GM12878 (cell line): ENCODE results near the gene PJA1. TPM values are rescaled to one million over a fixed set of nuclear protein-coding genes. Genes with fewer than 3 reads are reported as not detected.

Experiments
- ATAC-seq: fragments of 200-7000 bp; cut with Tn5 transposase; 3 replicates; pipeline ENCODE4 v1.9.1; 2020; ENCODE audit warnings: mild to moderate bottlenecking, moderate library complexity
- BruUV-seq: library from RNA; stranded (reverse); fragments of 400-500 nt; replicated peaks from 2 replicates; lab custom pipeline; 2021; lab: Mats Ljungman, UMichigan
- CTCF ChIA-PET: fragments of 300-600 bp; sonication (Branson Sonifier 250); formaldehyde crosslinking; extraction: SDS; loops from one replicate; lab custom pipeline; 2021; ENCODE audit warnings: inconsistent platforms; lab: Yijun Ruan, JAX
- POLR2A ChIA-PET: fragments of 350-600 bp; formaldehyde crosslinking; extraction: SDS; loops from one replicate; lab custom pipeline; 2021; ENCODE audit warnings: inconsistent platforms; lab: Charles Lee
- RAD21 ChIA-PET: fragments of 300-600 bp; sonication (Branson Sonifier 250); formaldehyde crosslinking; loops from one replicate; lab custom pipeline; 2023; ENCODE audit warnings: antibody characterized with exemption; ENCODE audit not compliant: unreplicated experiment; lab: Charles Lee
- SMC1A ChIA-PET: fragments of 300-600 bp; sonication (Branson Sonifier 250); formaldehyde crosslinking; loops from one replicate; lab custom pipeline; 2023; ENCODE audit not compliant: unreplicated experiment, uncharacterized antibody; lab: Charles Lee
- DNase-seq: peaks from one replicate; pipeline ENCODE4 v3.0.0-alpha.2; 2011; ENCODE audit warnings: low read depth, low spot score
- FAIRE-seq: peaks from 3 replicates; lab custom pipeline; 2011; peaks lifted over from hg19 to GRCh38; lab: Jason Lieb, UNC
- H2AFZ ChIP-seq: 2 replicates; pipeline ENCODE4 v1.6.0; 2011; ENCODE audit warnings: low read depth, low read length, control low read depth; ENCODE audit not compliant: control insufficient read depth
- H3K27ac ChIP-seq: 2 replicates; pipeline ENCODE4 v1.5.1; 2011; ENCODE audit warnings: control low read depth; ENCODE audit not compliant: control insufficient read depth, insufficient read depth
- H3K27me3 ChIP-seq, 2 experiments: replicated peaks in 1 of 2; 2 replicates each; pipeline versions ENCODE4 v1.6.0 to v1.6.1; 2011; ENCODE audit warnings: low read length in 1 of 2; ENCODE audit not compliant: control insufficient read depth in 2 of 2, insufficient read depth in 2 of 2
- H3K36me3 ChIP-seq, 2 experiments: 2 replicates each; pipeline ENCODE4 v1.5.1; 2011; ENCODE audit warnings: low read length in 1 of 2; ENCODE audit not compliant: control insufficient read depth in 2 of 2, insufficient read depth in 2 of 2
- H3K4me1 ChIP-seq: 2 replicates; pipeline ENCODE4 v1.6.1; 2011; ENCODE audit warnings: mild to moderate bottlenecking, low read length, moderate library complexity, mixed read lengths; ENCODE audit not compliant: control insufficient read depth, insufficient read depth
- H3K4me2 ChIP-seq: 2 replicates; pipeline ENCODE4 v1.6.0; 2011; ENCODE audit warnings: control low read depth; ENCODE audit not compliant: control insufficient read depth, insufficient read depth
- H3K4me3 ChIP-seq: fragments of 200-600 bp; sonication (generic); 2 replicates; pipeline ENCODE4 v1.5.1; 2016
- H3K79me2 ChIP-seq: 2 replicates; pipeline ENCODE4 v1.6.0; 2011; ENCODE audit warnings: low read length; ENCODE audit not compliant: control insufficient read depth, insufficient read depth
- H3K9ac ChIP-seq: 2 replicates; pipeline ENCODE4 v1.8.0; 2011; ENCODE audit warnings: low read length, control low read depth, mixed read lengths; ENCODE audit not compliant: control insufficient read depth, insufficient read depth
- H3K9me3 ChIP-seq: replicated peaks from 3 replicates; pipeline ENCODE4 v1.5.1; 2011; ENCODE audit warnings: mild to moderate bottlenecking, low read length; ENCODE audit not compliant: control insufficient read depth, insufficient read depth
- H4K20me1 ChIP-seq: 2 replicates; pipeline ENCODE4 v1.6.0; 2011; ENCODE audit not compliant: control insufficient read depth, insufficient read depth
- BCLAF1 ChIP-seq: fragments of 450-650 bp; IDR thresholded peaks from 2 replicates; pipeline ENCODE4 v1.6.1; 2017; ENCODE audit warnings: antibody characterized with exemption, mild to moderate bottlenecking, moderate library complexity
- CEBPB ChIP-seq, 2 experiments: fragments of 150-350 bp in 1 of 2; IDR thresholded peaks; 2 replicates each; pipeline ENCODE4 v1.6.1; 2012 to 2014; ENCODE audit warnings: low read depth in 2 of 2, low read length in 2 of 2, borderline replicate concordance in 1 of 2, inconsistent platforms in 1 of 2
- CHD4 ChIP-seq: fragments of 200-600 bp; sonication (generic); IDR thresholded peaks from 2 replicates; pipeline ENCODE4 v1.6.1; 2016; ENCODE audit warnings: mild to moderate bottlenecking
- E2F8 ChIP-seq: fragments of 450-650 bp; IDR thresholded peaks from 2 replicates; pipeline ENCODE4 v1.6.1; 2018; ENCODE audit warnings: mild to moderate bottlenecking, low read depth, moderate library complexity; ENCODE audit not compliant: partially characterized antibody
- EP300 ChIP-seq, 2 experiments: fragments of 150-350 bp in 1 of 2; IDR thresholded peaks; 2 replicates each; pipeline ENCODE4 v1.6.1; 2011 to 2012; ENCODE audit warnings: low read depth in 2 of 2, low read length in 2 of 2, borderline replicate concordance in 1 of 2, improper control_type of control experiment in 1 of 2, inconsistent platforms in 1 of 2; ENCODE audit not compliant: control insufficient read depth in 1 of 2
- HSF1 ChIP-seq: fragments of 150-350 bp; IDR thresholded peaks from 2 replicates; pipeline ENCODE4 v1.6.1; 2014; ENCODE audit warnings: mild to moderate bottlenecking, low read depth, low read length
- MXI1 ChIP-seq: fragments of 150-350 bp; IDR thresholded peaks from 2 replicates; pipeline ENCODE4 v1.6.1; 2011; ENCODE audit warnings: low read depth, mild to moderate bottlenecking, inconsistent platforms, low read length, improper control_type of control experiment
- PAX8 ChIP-seq: fragments of 450-650 bp; IDR thresholded peaks from 2 replicates; pipeline ENCODE4 v1.6.1; 2017; ENCODE audit warnings: mild to moderate bottlenecking, moderate library complexity
- POLR2AphosphoS5 ChIP-seq: IDR thresholded peaks from 2 replicates; pipeline ENCODE4 v1.6.1; 2011; ENCODE audit warnings: mild to moderate bottlenecking, low read length, inconsistent platforms
- RCOR1 ChIP-seq: conservative IDR thresholded peaks from 2 replicates; pipeline ENCODE4 v1.6.1; 2012; ENCODE audit warnings: low read depth, low read length, improper control_type of control experiment
- USF1 ChIP-seq: IDR thresholded peaks from 2 replicates; pipeline ENCODE4 v1.6.1; 2011; ENCODE audit warnings: borderline replicate concordance, low read depth, mild to moderate bottlenecking, moderate library complexity, mixed read lengths, low read length; ENCODE audit not compliant: insufficient read depth; ENCODE audit errors: extremely low read length
- YY1 ChIP-seq: IDR thresholded peaks from 2 replicates; pipeline ENCODE4 v1.6.1; 2011; ENCODE audit warnings: low read depth, mild to moderate bottlenecking, low read length
- ZZZ3 ChIP-seq: IDR thresholded peaks from 2 replicates; pipeline ENCODE4 v1.6.1; 2011; ENCODE audit warnings: low read depth; ENCODE audit not compliant: control insufficient read depth, insufficient read length
- WGBS: methylation state at CpG from one replicate; pipeline ENCODE4 v1.1.6; 2016; ENCODE audit warnings: low lambda C conversion rate; ENCODE audit not compliant: insufficient replicate concordance, insufficient coverage; ENCODE audit errors: missing lambda C conversion rate; 5-methylcytosine and 5-hydroxymethylcytosine counted together
- in situ Hi-C: fragments of 300-500 bp; cut with MboI; formaldehyde crosslinking; loops from 9 replicates; pipeline ENCODE4 v1.14.3; 2018; ENCODE audit warnings: mixed read lengths
- intact Hi-C: fragments of 100-400 bp; cut with micrococcal nuclease; formaldehyde crosslinking; loops from one replicate; pipeline ENCODE4 v1.14.2; 2022; ENCODE audit not compliant: unreplicated experiment
- polyA plus RNA-seq, 11 experiments: library from polyadenylated mRNA; depleted of rRNA in 4 of 11; unstranded in 6 of 11; stranded (reverse) in 5 of 11; fragments of >200 nt; fragmentation: Nextera tagmentation in 4 of 11; fragmentation: Illumina TruSeq in 1 of 11; extraction: Ambion mirVana in 4 of 11; extraction: Trizol in 1 of 11; gene quantifications; 1 replicate in 1 of 11; 2 replicates in 10 of 11; pipeline versions ENCODE4 v1.2.1 to v1.2.3, GENCODE V29; 2011 to 2016; ENCODE audit warnings: inconsistent platforms in 2 of 11, missing spikeins in 2 of 11, low read depth in 1 of 11
- total RNA-seq, 4 experiments: library from RNA; depleted of rRNA in 3 of 4; stranded (reverse); fragments of >200 nt in 3 of 4; fragmentation: Illumina TruSeq in 1 of 4; extraction: Trizol in 1 of 4; gene quantifications; 2 replicates each; pipeline versions ENCODE4 v1.2.1 to v1.2.3, GENCODE V29; 2013 to 2021

Gene PJA1
- total and polyA plus RNA-seq, 10 of the 15 experiments (the other 5 are each of a cell fraction or from before 2014, with no cell fraction given): 5.2 to 19.5 (median 10.8) TPM

GRCh38 chrX:69130439-69130838 lies 34.8 kb downstream of the PJA1 start (continued):
- TF ChIP-seq YY1 (no peak), CEBPB (IDR thresholded peaks at IDR 0.05; ENCODE audit: borderline replicate concordance in 1 of 2, low read depth in 2 of 2, low read length in 2 of 2) (no peak), MXI1 (no peak), EP300 (IDR thresholded peaks at IDR 0.05; ENCODE audit: borderline replicate concordance in 1 of 2, control insufficient read depth in 1 of 2, low read depth in 2 of 2, low read length in 2 of 2) (no peak), PAX8 (no peak), HSF1 (no peak)

GRCh38 chrX:69128588-69128987 lies 36.7 kb downstream of the PJA1 start:
- Histone ChIP-seq H3K4me3 (no peak overlapping the region), H3K36me3 (no peaks in the 10 kb centered on the region), H3K9me3 (no peaks in the 10 kb centered on the region), H4K20me1 (no peaks in the 10 kb centered on the region), H2AFZ (no peak overlapping the region), H3K27ac (no peak overlapping the region), H3K27me3 (peaks cover 0 to 2% of the 10 kb centered on the region in 2 experiments; a peak in 2 of 4 replicates), H3K9ac (no peak overlapping the region), H3K4me2 (no peak overlapping the region), H3K4me1 (no peaks in the 10 kb centered on the region), H3K79me2 (no peaks in the 10 kb centered on the region)
- POLR2A ChIA-PET: no interaction called here
- DNase-seq (no peak), FAIRE-seq (no peak), ATAC-seq (no peak)
- SMC1A ChIA-PET: no interaction called here
- no TSS peak for BruUV-seq
- RAD21 ChIA-PET: no interaction called here
- in situ Hi-C loops (no loop called here), intact Hi-C loops (loop anchor here (10.0 kb wide), 1 partner anchor 304 kb away; the partner anchor contains the start of gene EFNB1)
- CTCF ChIA-PET: no interaction called here
- 46% methylated on average over 26 of the region's 34 CpGs for WGBS
- TF ChIP-seq ZZZ3: no peak
- no peak for TF ChIP-seq POLR2AphosphoS5
- TF ChIP-seq RCOR1: no peak
- no peak for TF ChIP-seq CHD4
- no peak for TF ChIP-seq BCLAF1
- TF ChIP-seq USF1: no peak
- no peak for TF ChIP-seq E2F8
